Effector CD8-positive, alpha-beta T cell (primary cell): ENCODE data around the gene ULK3.

Source experiments
- DNase-seq: peaks from one replicate; lab custom pipeline; 2025; lab: John Stamatoyannopoulos, UW

ULK3 gene

DNA sequence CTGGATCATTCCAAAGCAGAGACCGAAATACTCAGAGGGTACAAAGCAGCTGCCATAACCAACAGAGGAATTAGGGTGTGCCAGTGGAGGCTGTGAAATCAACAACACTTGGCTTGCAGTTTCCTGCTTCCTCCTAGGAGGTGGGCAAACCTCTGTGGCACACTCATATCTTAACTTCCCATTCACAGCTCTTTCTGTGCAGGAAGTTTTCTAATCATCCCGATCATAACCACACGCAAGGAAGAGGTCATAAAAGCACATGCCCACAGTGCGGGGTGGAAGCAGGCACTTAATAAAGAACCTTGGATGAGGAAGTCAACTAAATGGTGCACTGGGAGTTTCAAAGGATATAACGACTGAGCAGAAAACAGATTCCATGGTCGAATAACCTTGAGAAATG is 25.1 kb upstream of the ULK3 start:
- no peak for DNase-seq

GRCh38 chr15:74867466-74868038 is 24.6 kb upstream of the ULK3 start:
- no peak for DNase-seq

DNA sequence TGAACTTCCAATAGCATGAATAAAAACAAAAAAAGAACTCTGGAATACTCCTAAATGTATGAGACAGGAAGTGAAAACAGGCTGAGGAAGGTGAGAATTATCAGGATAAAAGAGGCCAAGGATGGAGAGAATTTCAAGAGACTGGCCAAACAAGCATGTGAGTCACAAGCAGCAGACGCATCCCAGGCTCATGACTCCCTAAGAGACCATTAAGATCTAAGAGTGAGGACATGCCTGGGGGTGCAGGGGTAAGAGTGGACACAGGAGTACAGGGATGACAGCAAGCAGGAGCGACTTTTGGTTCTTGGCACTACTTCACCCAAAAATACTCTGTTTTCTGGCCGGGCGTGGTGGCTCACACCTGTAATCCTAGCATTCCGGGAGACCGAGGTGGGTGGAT is 23.1 kb upstream of the ULK3 start:
- DNase-seq = no peak

DNA sequence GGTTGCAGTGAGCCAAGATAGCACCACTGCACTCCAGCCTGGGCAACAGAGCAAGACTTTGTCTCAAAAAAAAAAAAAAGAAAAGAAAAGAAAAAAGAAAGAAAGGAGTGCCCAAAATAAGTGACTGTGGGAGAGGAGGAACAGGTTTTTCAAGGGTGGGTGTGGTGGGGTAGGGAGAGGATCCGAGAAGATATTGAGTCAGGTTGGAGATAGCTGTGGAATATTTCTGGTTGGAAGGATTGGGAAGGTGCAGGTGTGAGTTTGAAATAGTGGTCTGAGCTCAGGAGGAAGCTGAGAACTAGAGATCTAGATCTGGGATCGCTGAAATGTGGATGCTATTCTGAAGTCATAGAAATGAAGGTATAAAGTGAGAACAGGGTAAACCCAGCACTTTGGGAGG is 22.4 kb upstream of the ULK3 start:
- DNase-seq = no peak

DNA sequence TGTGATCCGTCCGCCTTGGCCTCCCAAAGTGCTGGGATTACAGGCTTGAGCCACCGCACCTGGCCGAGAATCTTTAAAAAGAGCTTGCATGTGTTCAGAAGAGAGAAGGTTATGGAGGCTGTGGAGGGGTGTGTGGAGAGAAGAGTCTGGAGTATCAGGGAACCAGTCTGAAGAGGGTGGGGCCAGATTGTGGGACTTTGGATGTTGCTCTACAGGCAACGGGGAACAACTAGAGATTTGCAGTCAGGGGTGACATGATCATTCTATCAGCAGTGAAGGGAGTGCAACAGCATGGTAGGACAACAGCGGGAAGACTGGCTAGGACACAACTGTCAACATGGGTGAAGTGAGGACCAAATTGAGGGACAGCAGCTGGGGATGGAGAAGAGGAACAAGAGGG is 21.3 kb upstream of the ULK3 start:
- DNase-seq = no peak

GRCh38 chr15:74863239-74864056 is 20.5 kb upstream of the ULK3 start:
- no peak for DNase-seq

- DNase-seq = no peak
Observed at GRCh38 chr15:74858369-74858740, 15.4 kb upstream of the ULK3 start.

DNA sequence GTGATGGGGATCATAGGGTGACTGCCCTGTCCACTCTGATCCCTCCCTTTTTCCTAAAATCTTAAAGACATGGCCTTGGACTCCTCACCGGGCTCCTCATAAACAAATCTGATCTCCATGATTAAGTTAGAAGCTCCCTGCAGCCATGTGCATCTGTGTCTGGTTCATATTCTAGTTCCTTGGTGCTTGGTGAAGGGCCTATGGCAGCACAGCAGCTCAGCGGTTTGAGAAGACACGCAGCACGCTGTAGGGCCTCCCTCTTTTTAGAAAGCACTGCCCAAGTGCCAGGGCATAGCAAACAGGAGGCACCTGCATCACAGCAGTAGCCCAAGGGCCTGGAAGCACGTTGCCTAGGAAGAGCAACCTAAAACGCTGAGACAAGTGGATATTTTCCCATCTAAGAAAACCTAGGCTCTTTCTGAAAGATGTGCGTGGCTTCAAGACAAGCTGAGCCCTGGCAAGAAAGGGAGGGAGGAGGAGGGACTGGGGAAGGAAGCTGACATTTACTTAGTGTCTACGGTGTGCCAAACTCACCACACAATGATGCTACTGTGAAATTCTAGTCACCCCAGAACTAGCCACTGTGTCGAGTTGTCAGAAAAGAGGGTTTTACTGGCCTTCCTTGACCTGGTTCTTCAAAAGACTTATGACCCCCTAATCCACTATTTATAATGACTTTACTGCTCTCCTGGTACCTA is 14.9 kb upstream of the ULK3 start:
- DNase-seq = no peak

GRCh38 chr15:74857082-74857655 is 14.2 kb upstream of the ULK3 start:
- DNase-seq = no peak

GRCh38 chr15:74856537-74856936 is 13.6 kb upstream of the ULK3 start:
- no peak for DNase-seq

DNA sequence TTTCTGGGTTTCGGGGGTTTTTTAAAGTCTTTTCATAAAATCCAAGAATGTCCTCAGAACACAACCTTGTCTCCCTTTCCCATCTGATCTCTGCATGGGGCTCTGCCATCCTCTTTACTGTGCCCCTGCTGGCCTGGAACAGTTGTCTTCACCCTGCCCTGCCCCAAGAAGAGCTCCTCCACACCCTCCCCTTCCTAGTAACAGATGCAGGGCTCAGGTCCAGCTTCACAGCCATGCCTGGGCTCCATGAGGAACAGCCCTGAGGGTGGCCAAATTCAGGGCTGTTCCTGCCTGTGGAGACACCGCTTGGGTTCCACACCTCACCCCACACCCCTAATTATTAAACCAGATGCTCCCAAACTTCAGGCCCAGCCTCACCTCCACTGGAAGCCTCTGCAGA is 12.9 kb upstream of the ULK3 start:
- no peak for DNase-seq

GRCh38 chr15:74854453-74855022 is 11.6 kb upstream of the ULK3 start:
- DNase-seq = no peak

DNA sequence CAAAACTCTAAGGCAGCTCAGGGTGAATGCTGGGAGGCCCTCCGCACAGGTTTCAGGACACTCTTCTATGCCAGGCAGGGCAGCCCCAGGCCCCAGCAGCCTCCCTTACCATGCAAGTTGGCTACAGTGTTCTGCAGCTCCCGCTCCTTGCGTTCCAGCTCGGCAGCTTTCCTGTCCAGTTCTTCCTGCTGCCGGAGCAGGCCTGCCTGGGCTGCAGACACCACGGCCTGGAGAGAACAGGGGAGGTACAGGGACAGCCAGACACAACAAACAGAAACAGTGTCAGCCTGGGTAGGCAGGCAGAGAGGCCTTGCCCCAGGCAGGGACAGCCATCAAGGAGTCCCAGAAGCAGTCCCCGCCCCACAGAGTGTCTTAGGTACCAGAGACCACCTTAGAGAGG is 9.0 kb upstream of the ULK3 start:
- no peak for DNase-seq

DNA sequence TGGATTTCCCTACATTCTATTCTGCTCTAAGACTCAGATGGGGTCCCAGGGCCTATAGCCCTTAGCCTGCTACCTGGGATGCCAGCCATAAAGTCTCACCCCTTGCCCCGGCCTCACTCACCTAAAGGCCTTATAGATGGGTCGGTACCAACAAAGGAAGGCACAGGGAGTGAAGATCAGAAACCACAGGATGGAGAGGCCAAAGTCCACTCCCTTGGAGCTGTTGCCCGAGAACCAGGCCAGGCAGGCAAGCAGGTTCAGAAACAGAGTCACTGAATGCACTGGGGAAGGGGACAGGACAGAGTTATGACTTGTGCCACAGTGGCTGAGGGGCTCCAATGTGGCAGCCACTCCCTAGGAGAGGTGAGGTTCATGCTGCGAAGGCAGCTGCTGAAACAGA is 7.4 kb upstream of the ULK3 start:
- DNase-seq = no peak

- DNase-seq = no peak
Observed at GRCh38 chr15:74847432-74847831, 4.5 kb upstream of the ULK3 start.

GRCh38 chr15:74845581-74845980 is 2.6 kb upstream of the ULK3 start:
- no peak for DNase-seq

DNA sequence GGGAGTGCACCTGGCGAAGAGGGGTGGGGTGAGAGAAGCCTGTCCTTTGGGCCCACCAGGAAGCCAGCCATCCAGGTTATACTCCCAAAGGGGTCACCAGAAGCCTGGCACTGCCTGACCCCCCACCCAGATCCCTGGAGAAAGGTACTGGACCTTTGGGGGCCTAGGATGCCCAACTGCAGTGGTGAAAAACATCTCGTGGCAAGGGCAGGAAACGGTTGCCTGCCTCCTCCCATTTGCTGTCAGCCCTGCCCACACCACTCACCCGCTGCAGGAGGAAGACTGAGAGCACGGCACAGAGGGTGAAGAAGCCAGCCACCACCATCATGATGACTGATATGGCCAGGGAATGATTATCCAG is 2.2 kb upstream of the ULK3 start:
- no peak for DNase-seq

DNA sequence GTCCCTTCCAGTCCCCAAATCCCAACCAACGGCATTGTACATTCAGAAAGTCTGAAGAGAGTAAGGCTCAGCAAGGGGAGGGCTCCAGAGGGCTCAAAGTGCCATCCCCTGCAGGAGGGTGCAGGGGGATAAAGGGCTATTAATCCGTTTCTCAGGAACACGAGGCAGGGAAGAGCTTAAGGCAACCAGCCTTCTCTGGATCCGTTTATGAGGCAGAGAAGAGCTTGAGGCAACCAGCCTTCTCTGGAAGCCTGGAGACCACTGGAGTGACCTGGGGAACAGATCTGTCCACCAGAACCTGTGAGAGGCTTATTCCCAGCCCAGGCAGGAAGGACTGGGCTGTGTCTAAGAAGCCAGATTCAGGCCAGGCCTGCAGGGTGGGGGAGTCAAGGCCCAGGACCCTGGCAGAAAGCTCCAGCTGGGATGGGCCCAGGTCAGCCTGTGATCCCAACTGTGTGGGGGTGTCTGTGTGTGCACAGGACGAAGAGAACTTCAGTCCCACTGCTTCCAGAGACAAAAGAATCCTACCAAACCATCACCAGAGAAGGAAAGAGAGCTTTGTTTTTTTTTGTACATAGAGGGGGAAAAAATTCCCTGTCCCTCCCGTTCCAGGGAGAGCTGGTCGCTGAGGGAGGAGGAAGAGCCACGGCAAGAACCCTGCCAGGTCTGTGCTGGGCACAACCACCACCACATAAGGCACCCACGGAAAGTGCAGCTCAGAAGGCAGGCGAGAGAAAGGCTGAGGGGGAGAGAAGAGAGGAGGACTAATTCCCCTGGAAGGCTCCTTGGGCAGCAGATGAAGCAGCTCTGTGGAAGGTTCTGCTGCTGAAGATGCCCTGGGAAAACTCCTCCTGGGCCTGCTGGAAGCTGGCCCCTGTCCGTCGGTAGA is 1.6 kb upstream of the ULK3 start:
- no peak for DNase-seq

- no peak for DNase-seq
Observed at GRCh38 chr15:74843891-74844299, 939 bp upstream of the ULK3 start.

- no peak for DNase-seq
Observed at GRCh38 chr15:74843445-74843828, 481 bp upstream of the ULK3 start.

GRCh38 chr15:74841891-74842373 is 1.0 kb downstream of the ULK3 start:
- no peak for DNase-seq
